ENCODE results near the gene PPFIA4. TPM values are rescaled to one million over a fixed set of nuclear protein-coding genes. Genes with fewer than 3 reads are reported as not detected.

The PPFIA4 gene
- total and polyA plus RNA-seq, 2 of the 4 experiments (the other 2 are of a cell fraction): 5.4 to 13.7 TPM

- no peak for ATAC-seq (ENCODE audit: low read depth)
- Histone ChIP-seq H2AFZ (replicated peaks; ENCODE audit: low read length, poor library complexity) (no peak overlapping the region), H2BK120ac (ENCODE audit: low read depth, low read length) (no peak overlapping the region), H4K8ac (ENCODE audit: low read depth in 2 of 2, low read length in 2 of 2) (no peak overlapping the region), H3K4ac (ENCODE audit: low read depth, low read length) (no peak overlapping the region), H2AK9ac (replicated peaks; ENCODE audit: low read depth, low read length, poor library complexity) (no peak overlapping the region), H3K14ac (replicated peaks; ENCODE audit: low read depth, low read length) (no peak overlapping the region), H3K9ac (ENCODE audit: low read depth, low read length) (no peak overlapping the region), H4K5ac (ENCODE audit: low read depth, low read length) (no peak overlapping the region), H3K4me3 (ENCODE audit: insufficient read depth, low read depth, low read length) (no peak overlapping the region), H4K20me1 (ENCODE audit: insufficient read depth, low read length) (no peaks in the 10 kb centered on the region), H2BK15ac (ENCODE audit: low read depth, low read length) (no peak overlapping the region), H3K27ac (ENCODE audit: insufficient read depth, low read length) (no peak overlapping the region), H3K27me3 (ENCODE audit: control insufficient read depth, insufficient read depth, low read length) (peaks cover 35% of the 10 kb centered on the region), H3K9me1 (ENCODE audit: insufficient read depth, low read length) (no peaks in the 10 kb centered on the region; the same call in 1 of the 2 replicates), H3K79me1 (ENCODE audit: low read depth in 1 of 2, low read length in 2 of 2) (no peaks in the 10 kb centered on the region), H2BK5ac (ENCODE audit: low read depth, low read length, poor library complexity, severe bottlenecking) (no peak overlapping the region), H3K56ac (ENCODE audit: extremely low read depth, insufficient read depth, low read length) (no peak overlapping the region), H3K36me3 (ENCODE audit: control insufficient read depth, insufficient read depth, low read length) (no peaks in the 10 kb centered on the region), H2BK20ac (ENCODE audit: low read depth, low read length) (no peak overlapping the region), H3K23ac (ENCODE audit: low read depth, low read length) (no peak overlapping the region), H3K4me2 (ENCODE audit: low read depth, low read length) (no peak overlapping the region), H3K18ac (ENCODE audit: low read depth, low read length) (no peak overlapping the region), H4K91ac (ENCODE audit: insufficient read depth, low read depth, low read length) (no peak overlapping the region), H3K4me1 (ENCODE audit: control insufficient read depth, insufficient read depth, low read length) (no peaks in the 10 kb centered on the region), H3K9me3 (ENCODE audit: control insufficient read depth, insufficient read depth, low read length) (no peaks in the 10 kb centered on the region), H2AK5ac (ENCODE audit: low read depth, low read length) (no peak overlapping the region)
- intact Hi-C loops (cut with micrococcal nuclease): no loop called here
- CTCF ChIA-PET: no interaction called here
- no CpG with 5 or more reads among the region's 2 CpGs for WGBS, 2 experiments (ENCODE audit: extremely low coverage in 2 of 2, insufficient read length in 1 of 2)
- dilution Hi-C loops (cut with HindIII; ENCODE audit: low sequenced_read_pairs, unreplicated experiment): no loop called here
- DNase-seq: no peak
- POLR2A ChIA-PET (ENCODE audit: unreplicated experiment): no interaction called here
- BruUV-seq (replicated peaks): no TSS peak
- in situ Hi-C loops (cut with MboI; ENCODE audit: low sequenced_read_pairs): no loop called here
- TF ChIP-seq NFE2L2 (IDR thresholded peaks at IDR 0.05; ENCODE audit: low read depth, low read length): no peak
- no peak for TF ChIP-seq POLR2A (IDR thresholded peaks at IDR 0.05; ENCODE audit: low read depth, low read length)
- no peak for TF ChIP-seq USF2 (IDR thresholded peaks at IDR 0.05; ENCODE audit: low read depth, low read length)
- no peak for TF ChIP-seq MXI1 (IDR thresholded peaks at IDR 0.05; ENCODE audit: borderline replicate concordance, low read depth, low read length)
- TF ChIP-seq CTCF (conservative IDR thresholded peaks at IDR 0.05; ENCODE audit: low read depth, low read length): no peak
- TF ChIP-seq BHLHE40 (IDR thresholded peaks at IDR 0.05; ENCODE audit: low read depth, low read length): no peak
- no peak for TF ChIP-seq FOS (IDR thresholded peaks at IDR 0.05; ENCODE audit: low read depth, low read length)
- no peak for TF ChIP-seq RAD21 (IDR thresholded peaks at IDR 0.05; ENCODE audit: low read length)
- TF ChIP-seq CHD1 (IDR thresholded peaks at IDR 0.05; ENCODE audit: low read depth, low read length): no peak
- no peak for TF ChIP-seq RCOR1 (IDR thresholded peaks at IDR 0.05; ENCODE audit: insufficient replicate concordance, low read length)
- TF ChIP-seq SMC3 (IDR thresholded peaks at IDR 0.05; ENCODE audit: low read depth, low read length): no peak
- TF ChIP-seq RFX5 (IDR thresholded peaks at IDR 0.05; ENCODE audit: low read depth, low read length): no peak
- no peak for TF ChIP-seq CEBPB (IDR thresholded peaks at IDR 0.05; ENCODE audit: low read depth, low read length)
- TF ChIP-seq MAFK (IDR thresholded peaks at IDR 0.05; ENCODE audit: low read depth, low read length): no peak
- TF ChIP-seq ELK1 (IDR thresholded peaks at IDR 0.05; ENCODE audit: borderline replicate concordance, low read depth, low read length): no peak
- TF ChIP-seq MAZ (IDR thresholded peaks at IDR 0.05; ENCODE audit: borderline replicate concordance, low read depth, low read length): no peak
These were observed 46.8 kb upstream of the PPFIA4 start for GRCh38 chr1:202979459-202979858.
